ENCODE measurements around the gene MOB3A.

GRCh38 chr19:2084993-2085720 is 11.0 kb downstream of the MOB3A start:
- no peak for TF ChIP-seq CTCF (IDR thresholded peaks at IDR 0.05; ENCODE audit: low read length)
- TF ChIP-seq EZH2 (optimal IDR thresholded peaks at IDR 0.05; ENCODE audit: low read depth, low read length) = no peak
